PC-9 (cell line): Measurements from ENCODE around the gene DUS1L. TPM values are rescaled to one million over a fixed set of nuclear protein-coding genes. Genes with fewer than 3 reads are reported as not detected.
A peak's percentile ranks its signal among the peaks of the same experiment; 100 is the strongest.

Experiments used
- BruUV-seq: library from RNA; stranded (reverse); fragments of 400-500 nt; replicated peaks from 2 replicates; lab custom pipeline; 2021; lab: Mats Ljungman, UMichigan
- CTCF ChIA-PET: fragments of 300-600 bp; sonication (Branson Sonifier 250); formaldehyde crosslinking; loops from one replicate; lab custom pipeline; 2022; ENCODE audit warnings: antibody characterized with exemption; lab: Charles Lee
- POLR2A ChIA-PET: fragments of 300-600 bp; sonication (Branson Sonifier 250); formaldehyde crosslinking; loops from one replicate; lab custom pipeline; 2022; ENCODE audit warnings: antibody characterized with exemption; ENCODE audit not compliant: unreplicated experiment; lab: Charles Lee
- DNase-seq, 2 experiments: peaks; one replicate each; pipeline versions ENCODE4 v3.0.0 to v3.0.0-alpha.2; 2015 to 2022; ENCODE audit warnings: mixed read lengths in 1 of 2
- H2AFZ ChIP-seq: fragments of 200-600 bp; sonication (generic); 2 replicates; pipeline ENCODE4 v1.8.1; 2017; ENCODE audit warnings: antibody characterized with exemption
- H3F3A ChIP-seq: fragments of 200-600 bp; sonication (generic); 2 replicates; pipeline ENCODE4 v1.8.1; 2017; ENCODE audit warnings: antibody characterized with exemption, mild to moderate bottlenecking, low read depth; ENCODE audit not compliant: insufficient read depth
- H3K27ac ChIP-seq: fragments of 200-600 bp; sonication (generic); 2 replicates; pipeline ENCODE4 v1.6.1; 2016; ENCODE audit warnings: mixed run types
- H3K27me3 ChIP-seq: fragments of 200-600 bp; sonication (generic); 2 replicates; pipeline ENCODE4 v1.6.1; 2016; ENCODE audit warnings: low read depth, mixed run types; ENCODE audit not compliant: insufficient read depth
- H3K36me3 ChIP-seq: fragments of 200-600 bp; sonication (generic); 2 replicates; pipeline ENCODE4 v1.6.1; 2016; ENCODE audit warnings: low read depth, mixed run types
- H3K4me1 ChIP-seq: fragments of 200-600 bp; sonication (generic); replicated peaks from 2 replicates; pipeline ENCODE4 v1.6.1; 2016; ENCODE audit warnings: mixed run types; ENCODE audit not compliant: insufficient read depth
- H3K4me2 ChIP-seq: fragments of 200-600 bp; sonication (generic); 2 replicates; pipeline ENCODE4 v1.6.1; 2017; ENCODE audit warnings: mixed run types
- H3K4me3 ChIP-seq: fragments of 200-600 bp; sonication (generic); 2 replicates; pipeline ENCODE4 v1.6.1; 2016; ENCODE audit warnings: mixed run types
- H3K79me2 ChIP-seq: fragments of 200-600 bp; sonication (generic); 2 replicates; pipeline ENCODE4 v1.6.1; 2017; ENCODE audit warnings: low read depth, mixed run types
- H3K9me2 ChIP-seq: fragments of 200-600 bp; sonication (generic); 2 replicates; pipeline ENCODE4 v1.8.1; 2017; ENCODE audit warnings: mild to moderate bottlenecking; ENCODE audit not compliant: insufficient read depth
- H3K9me3 ChIP-seq: fragments of 200-600 bp; sonication (generic); 2 replicates; pipeline ENCODE4 v1.8.1; 2016; ENCODE audit warnings: low read depth; ENCODE audit not compliant: insufficient read depth
- H4K20me1 ChIP-seq: fragments of 200-600 bp; sonication (generic); 2 replicates; pipeline ENCODE4 v1.8.1; 2017; ENCODE audit not compliant: insufficient read depth
- EZH2 ChIP-seq: fragments of 200-600 bp; sonication (generic); IDR thresholded peaks from 2 replicates; pipeline ENCODE4 v1.8.0; 2017; ENCODE audit warnings: antibody characterized with exemption, low read depth
- intact Hi-C: fragments of 100-400 bp; cut with micrococcal nuclease; formaldehyde crosslinking; loops from one replicate; pipeline ENCODE4 v1.10.0; 2022; ENCODE audit not compliant: unreplicated experiment
- total RNA-seq: library from RNA; stranded (reverse); gene quantifications from 2 replicates; pipeline ENCODE4 v1.2.3, GENCODE V29; 2021
- TF ChIP-seq, protein P1 (sequence below): fragments of 200-600 bp; sonication (generic); conservative IDR thresholded peaks from 2 replicates; pipeline ENCODE4 v1.6.1; 2017; ENCODE audit warnings: mixed run types, antibody characterized with exemption, mild to moderate bottlenecking, moderate library complexity

Gene DUS1L
- total RNA-seq, 1 experiment from 2014 or later: 138 TPM

DNA sequence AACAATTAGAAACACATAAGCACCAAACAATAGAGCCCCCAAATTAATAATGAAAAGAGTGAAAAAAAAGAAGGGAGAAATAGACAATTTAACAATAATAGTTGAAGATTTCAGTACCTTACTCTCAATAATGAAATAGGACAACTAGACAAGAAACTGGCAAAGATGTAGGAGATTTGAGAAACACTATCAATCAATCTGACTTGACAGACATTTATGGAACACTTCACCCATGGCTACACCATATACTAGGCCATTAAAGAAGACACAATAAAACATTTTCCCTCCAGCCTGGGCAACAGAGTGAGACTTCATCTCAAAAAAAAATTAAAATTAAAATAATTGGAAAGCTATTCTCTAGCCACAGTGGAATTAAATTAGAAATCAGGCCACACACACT is 5.0 kb upstream of the DUS1L start:
- H3K27me3 ChIP-seq: no peaks in the 10 kb centered on the region
- no peaks in the 10 kb centered on the region for H3K9me2 ChIP-seq
- intact Hi-C loops: no loop called here
- no TSS peak for BruUV-seq
- H3K36me3 ChIP-seq: no peaks in the 10 kb centered on the region
- H4K20me1 ChIP-seq: no peaks in the 10 kb centered on the region
- no peaks in the 10 kb centered on the region for H3K9me3 ChIP-seq
- no peak overlapping the region for H3K27ac ChIP-seq
- no peak for DNase-seq
- H3K4me1 ChIP-seq: peaks cover 3% of the 10 kb centered on the region; the same call in 1 of the 2 replicates
- H3K79me2 ChIP-seq: no peaks in the 10 kb centered on the region
- CTCF ChIA-PET: no interaction called here
- H2AFZ ChIP-seq: no peak overlapping the region
- TF ChIP-seq EZH2: no peak
- TF ChIP-seq, protein P1, sequence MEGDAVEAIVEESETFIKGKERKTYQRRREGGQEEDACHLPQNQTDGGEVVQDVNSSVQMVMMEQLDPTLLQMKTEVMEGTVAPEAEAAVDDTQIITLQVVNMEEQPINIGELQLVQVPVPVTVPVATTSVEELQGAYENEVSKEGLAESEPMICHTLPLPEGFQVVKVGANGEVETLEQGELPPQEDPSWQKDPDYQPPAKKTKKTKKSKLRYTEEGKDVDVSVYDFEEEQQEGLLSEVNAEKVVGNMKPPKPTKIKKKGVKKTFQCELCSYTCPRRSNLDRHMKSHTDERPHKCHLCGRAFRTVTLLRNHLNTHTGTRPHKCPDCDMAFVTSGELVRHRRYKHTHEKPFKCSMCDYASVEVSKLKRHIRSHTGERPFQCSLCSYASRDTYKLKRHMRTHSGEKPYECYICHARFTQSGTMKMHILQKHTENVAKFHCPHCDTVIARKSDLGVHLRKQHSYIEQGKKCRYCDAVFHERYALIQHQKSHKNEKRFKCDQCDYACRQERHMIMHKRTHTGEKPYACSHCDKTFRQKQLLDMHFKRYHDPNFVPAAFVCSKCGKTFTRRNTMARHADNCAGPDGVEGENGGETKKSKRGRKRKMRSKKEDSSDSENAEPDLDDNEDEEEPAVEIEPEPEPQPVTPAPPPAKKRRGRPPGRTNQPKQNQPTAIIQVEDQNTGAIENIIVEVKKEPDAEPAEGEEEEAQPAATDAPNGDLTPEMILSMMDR: no peak
- no peak overlapping the region for H3K4me3 ChIP-seq
- POLR2A ChIA-PET: interaction anchor here (0.6 kb wide), 1 partner anchor 36 kb away, joined by 4 read pairs; no protein-coding TSS in a partner anchor
- no peaks in the 10 kb centered on the region for H3F3A ChIP-seq
- H3K4me2 ChIP-seq: no peak overlapping the region

DNA sequence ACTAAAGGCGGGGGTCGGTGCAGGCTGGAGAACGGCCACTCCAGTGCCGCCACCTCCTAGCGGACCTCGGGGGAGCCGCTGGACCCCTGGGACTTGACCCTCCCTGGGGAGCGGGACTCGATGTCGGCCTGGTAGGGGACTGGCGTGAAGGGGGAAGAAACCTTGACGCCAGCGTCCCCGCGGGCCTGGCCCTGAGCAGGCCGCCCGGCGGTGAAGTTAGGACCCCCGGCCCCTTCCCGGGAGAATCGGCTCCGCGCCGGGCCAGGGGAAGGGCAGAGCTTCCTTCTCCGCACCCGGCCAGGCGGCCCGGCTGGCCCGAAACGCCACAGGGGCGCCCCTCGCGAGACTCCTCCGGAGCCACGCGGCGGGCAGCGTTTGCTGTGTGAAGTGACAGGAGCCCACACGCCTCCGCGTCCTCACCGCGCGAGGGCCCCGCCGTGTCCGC is 389 bp downstream of the DUS1L start:
- peak overlapping the region; percentile 89 for H3K4me2 ChIP-seq
- BruUV-seq: no TSS peak
- H3K9me3 ChIP-seq: no peaks in the 10 kb centered on the region
- no peaks in the 10 kb centered on the region for H3K27me3 ChIP-seq
- POLR2A ChIA-PET: interaction anchor here (1.2 kb wide), 1 partner anchor 27 kb away, joined by 5 read pairs; the partner anchor contains the start of gene DCXR
- CTCF ChIA-PET: interaction anchor here (0.6 kb wide), 2 partner anchors 28 to 105 kb away, joined by 3 read pairs; partner anchors contain the start of gene DCXR
- intact Hi-C loops: no loop called here
- H3K4me1 ChIP-seq: peaks cover 9% of the 10 kb centered on the region; the same call in 1 of the 2 replicates
- no peaks in the 10 kb centered on the region for H4K20me1 ChIP-seq
- H3K27ac ChIP-seq: no peak overlapping the region
- H3K79me2 ChIP-seq: peaks cover 17% of the 10 kb centered on the region; the same call in 1 of the 2 replicates
- TF ChIP-seq EZH2: no peak
- TF ChIP-seq, protein P1: no peak
- H3K4me3 ChIP-seq: peak overlapping the region; percentile 71
- no peaks in the 10 kb centered on the region for H3K36me3 ChIP-seq
- peak overlapping the region; percentile 64; the same call in 1 of the 2 replicates for H2AFZ ChIP-seq
- no peak for DNase-seq
- no peaks in the 10 kb centered on the region for H3K9me2 ChIP-seq
- H3F3A ChIP-seq: no peaks in the 10 kb centered on the region

DNA sequence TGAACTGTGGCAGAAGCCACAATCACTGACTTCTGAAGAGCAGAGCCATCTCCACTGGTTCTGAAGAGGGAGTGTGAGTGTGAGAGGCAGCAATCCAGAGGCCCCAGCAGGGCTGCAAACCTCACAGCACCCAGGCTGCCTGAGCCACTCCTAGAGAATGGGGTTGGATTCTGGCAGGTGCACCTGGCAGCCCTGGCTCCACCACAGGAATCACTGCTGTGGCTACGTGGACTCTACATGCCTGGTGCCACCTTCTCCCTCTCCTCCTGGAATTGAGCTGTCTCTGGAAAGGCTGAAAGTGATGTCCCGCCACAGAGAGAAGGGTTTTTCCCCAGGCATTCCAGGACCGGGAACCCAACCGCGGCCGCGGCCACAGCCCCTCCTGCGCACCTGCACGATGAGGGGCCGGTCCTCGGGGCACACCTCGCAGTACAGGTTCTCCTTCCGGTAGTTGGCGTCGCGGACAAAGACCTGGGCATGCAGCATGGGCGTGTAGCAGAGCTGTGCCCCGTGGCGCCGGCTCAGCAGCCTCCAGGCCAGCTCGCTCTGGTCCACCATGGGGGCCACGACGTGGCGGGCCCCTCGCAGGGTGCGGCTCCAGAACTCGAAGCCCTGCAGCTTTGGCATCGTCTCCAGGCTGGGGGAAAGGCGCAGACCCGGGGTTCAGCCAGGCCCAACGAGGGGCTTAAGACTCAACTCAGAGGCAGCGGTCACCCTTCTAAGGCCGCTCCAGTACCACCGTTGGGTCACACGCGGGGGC is 991 bp downstream of the DUS1L start:
- H4K20me1 ChIP-seq: no peaks in the 10 kb centered on the region
- H3K9me2 ChIP-seq: no peaks in the 10 kb centered on the region
- peak; percentile 38 to 73 for DNase-seq
- H3K79me2 ChIP-seq: peaks cover 17% of the 10 kb centered on the region; the same call in 1 of the 2 replicates
- H3K4me1 ChIP-seq: peaks cover 9% of the 10 kb centered on the region; the same call in 1 of the 2 replicates
- peak overlapping the region; percentile 71 for H3K4me3 ChIP-seq
- no peaks in the 10 kb centered on the region for H3K9me3 ChIP-seq
- H3K27ac ChIP-seq: no peak overlapping the region
- ChIA-PET POLR2A (interaction anchor here (0.7 to 1.2 kb wide), 2 partner anchors 27 to 177 kb away, joined by 3 to 5 read pairs; partner anchors contain the start of gene DCXR), CTCF (interaction anchor here (0.9 kb wide), 1 partner anchor 27 kb away, joined by 3 read pairs; the partner anchor contains the start of gene DCXR)
- no peaks in the 10 kb centered on the region for H3F3A ChIP-seq
- peak overlapping the region; percentile 64; the same call in 1 of the 2 replicates for H2AFZ ChIP-seq
- H3K4me2 ChIP-seq: peak overlapping the region; percentile 89
- H3K27me3 ChIP-seq: no peaks in the 10 kb centered on the region
- TF ChIP-seq, protein P1: no peak
- no peak for TF ChIP-seq EZH2
- H3K36me3 ChIP-seq: no peaks in the 10 kb centered on the region
- intact Hi-C loops: no loop called here
- BruUV-seq: TSS peak; percentile 42
